Neural crest cell (in vitro differentiated cells): ENCODE results near the gene WWOX. TPM values are rescaled to one million over a fixed set of nuclear protein-coding genes. Genes with fewer than 3 reads are reported as not detected.

Experiments used
- DNase-seq: peaks from one replicate; pipeline ENCODE4 v3.0.0; 2021; ENCODE audit warnings: low read depth, mixed read lengths, low spot score
- H3K27ac Mint-ChIP-seq: one replicate; pipeline ENCODE4 v1.8.0; 2021; ENCODE audit warnings: mild to moderate bottlenecking, mixed read lengths; ENCODE audit not compliant: unreplicated experiment
- H3K27me3 Mint-ChIP-seq: 2 replicates; pipeline ENCODE4 v1.8.0; 2021; ENCODE audit warnings: low read depth, mild to moderate bottlenecking, mixed read lengths
- H3K36me3 Mint-ChIP-seq: 2 replicates; pipeline ENCODE4 v1.8.0; 2021; ENCODE audit warnings: low read depth, mild to moderate bottlenecking, mixed read lengths
- H3K4me1 Mint-ChIP-seq: 2 replicates; pipeline ENCODE4 v1.8.0; 2021; ENCODE audit warnings: mixed read lengths
- H3K4me3 Mint-ChIP-seq: one replicate; pipeline ENCODE4 v1.8.0; 2021; ENCODE audit warnings: mild to moderate bottlenecking, mixed read lengths
- H3K9me3 Mint-ChIP-seq: 2 replicates; pipeline ENCODE4 v1.8.0; 2021; ENCODE audit warnings: mixed read lengths
- total RNA-seq: library from RNA; stranded (reverse); gene quantifications from 2 replicates; pipeline ENCODE4 v1.2.1, GENCODE V29; 2021
- TF ChIP-seq, protein P1 (sequence below): fragments of 200-600 bp; sonication (generic); conservative IDR thresholded peaks from 2 replicates; pipeline ENCODE4 v1.5.0; 2021; ENCODE audit warnings: antibody characterized with exemption, mild to moderate bottlenecking

The WWOX gene
- total RNA-seq, 1 donor from 2014 or later, result 30.5 TPM

DNA sequence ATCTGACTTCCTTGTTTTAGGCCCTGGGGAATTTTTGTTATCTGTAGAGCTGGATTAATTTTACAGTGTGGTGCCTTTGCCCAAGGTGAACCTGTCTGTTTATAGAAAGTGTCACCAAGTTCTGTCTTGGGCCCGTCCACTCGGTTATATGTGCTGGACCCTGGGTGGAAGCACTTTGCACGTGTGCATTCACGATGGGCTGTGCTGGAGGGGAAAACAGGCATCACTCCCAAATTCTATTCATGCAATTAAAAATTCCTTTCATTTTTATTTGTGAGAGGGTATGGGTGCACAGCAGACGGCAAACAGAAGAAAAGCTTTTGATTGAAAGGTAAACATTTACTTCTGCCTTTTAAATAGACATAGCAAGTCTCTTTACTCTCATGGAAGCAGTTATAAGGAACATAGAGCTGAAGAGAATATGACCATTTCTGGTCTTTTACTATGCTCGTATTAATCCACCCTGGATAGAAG, 101.2 kb downstream of the WWOX start:
- H3K36me3 Mint-ChIP-seq, result peaks cover 9% of the 10 kb centered on the region
- no peaks in the 10 kb centered on the region for H3K27me3 Mint-ChIP-seq
- no peak for DNase-seq
- TF ChIP-seq, protein P1, sequence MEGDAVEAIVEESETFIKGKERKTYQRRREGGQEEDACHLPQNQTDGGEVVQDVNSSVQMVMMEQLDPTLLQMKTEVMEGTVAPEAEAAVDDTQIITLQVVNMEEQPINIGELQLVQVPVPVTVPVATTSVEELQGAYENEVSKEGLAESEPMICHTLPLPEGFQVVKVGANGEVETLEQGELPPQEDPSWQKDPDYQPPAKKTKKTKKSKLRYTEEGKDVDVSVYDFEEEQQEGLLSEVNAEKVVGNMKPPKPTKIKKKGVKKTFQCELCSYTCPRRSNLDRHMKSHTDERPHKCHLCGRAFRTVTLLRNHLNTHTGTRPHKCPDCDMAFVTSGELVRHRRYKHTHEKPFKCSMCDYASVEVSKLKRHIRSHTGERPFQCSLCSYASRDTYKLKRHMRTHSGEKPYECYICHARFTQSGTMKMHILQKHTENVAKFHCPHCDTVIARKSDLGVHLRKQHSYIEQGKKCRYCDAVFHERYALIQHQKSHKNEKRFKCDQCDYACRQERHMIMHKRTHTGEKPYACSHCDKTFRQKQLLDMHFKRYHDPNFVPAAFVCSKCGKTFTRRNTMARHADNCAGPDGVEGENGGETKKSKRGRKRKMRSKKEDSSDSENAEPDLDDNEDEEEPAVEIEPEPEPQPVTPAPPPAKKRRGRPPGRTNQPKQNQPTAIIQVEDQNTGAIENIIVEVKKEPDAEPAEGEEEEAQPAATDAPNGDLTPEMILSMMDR, result no peak
- peak overlapping the region; percentile 67 for H3K27ac Mint-ChIP-seq
- H3K9me3 Mint-ChIP-seq, result peaks cover 11% of the 10 kb centered on the region
- H3K4me3 Mint-ChIP-seq, result no peak overlapping the region
- H3K4me1 Mint-ChIP-seq, result peaks cover 4% of the 10 kb centered on the region

DNA sequence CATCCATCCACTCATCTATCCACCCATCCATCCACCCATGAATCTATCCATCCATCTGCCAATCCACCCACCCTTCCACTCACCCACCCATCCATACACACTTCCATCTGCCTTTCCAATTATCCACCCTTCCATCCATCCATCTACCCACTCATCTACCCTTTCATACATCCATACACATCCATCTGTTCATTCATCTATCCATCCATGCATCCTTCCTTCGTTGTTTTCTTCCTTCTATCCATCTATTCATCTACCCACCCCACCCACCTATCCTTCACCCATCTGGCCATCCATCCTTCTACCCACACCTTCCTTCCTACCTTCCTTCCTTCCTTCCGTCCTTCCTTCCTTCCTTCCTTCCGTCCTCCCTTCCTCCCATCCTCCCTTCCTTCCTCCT, 106.1 kb downstream of the WWOX start:
- Mint-ChIP-seq H3K4me1 (peaks cover 7% of the 10 kb centered on the region), H3K9me3 (peaks cover 13% of the 10 kb centered on the region), H3K27ac (no peak overlapping the region), H3K27me3 (no peaks in the 10 kb centered on the region), H3K36me3 (peaks cover 9% of the 10 kb centered on the region), H3K4me3 (no peak overlapping the region)
- DNase-seq, result no peak
- TF ChIP-seq, protein P1, result no peak

DNA sequence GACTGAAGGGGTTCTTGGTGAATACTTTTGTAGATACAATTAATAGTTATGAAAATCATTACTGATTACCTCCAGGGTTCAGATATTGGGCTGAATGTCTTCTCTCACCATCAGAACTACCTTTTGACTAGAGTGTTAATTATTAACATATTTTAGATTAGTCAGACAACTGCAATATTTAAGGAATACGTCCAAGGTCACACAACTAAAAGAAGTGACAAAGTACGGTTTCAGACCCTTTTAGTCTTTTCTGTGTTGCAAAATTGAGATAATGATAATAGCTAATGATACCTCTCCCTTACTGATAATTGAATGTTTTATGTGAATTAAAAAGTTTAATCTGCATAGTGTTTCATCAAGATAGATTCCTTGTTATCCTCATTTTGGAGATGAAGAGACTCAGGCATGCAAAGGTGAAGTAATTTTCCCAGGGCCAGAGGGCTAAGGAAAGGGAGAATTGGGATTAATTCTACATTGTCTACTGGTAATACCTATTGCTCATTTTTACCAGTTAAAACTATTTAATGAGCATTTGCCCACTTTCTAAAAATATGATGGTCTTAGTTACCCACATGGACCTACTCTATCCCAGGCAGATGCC, 107.3 kb downstream of the WWOX start:
- TF ChIP-seq, protein P1, result no peak
- Mint-ChIP-seq H3K4me1 (peaks cover 7% of the 10 kb centered on the region), H3K36me3 (peaks cover 9% of the 10 kb centered on the region), H3K9me3 (peaks cover 13% of the 10 kb centered on the region), H3K4me3 (no peak overlapping the region), H3K27ac (no peak overlapping the region), H3K27me3 (no peaks in the 10 kb centered on the region)
- DNase-seq, result no peak

DNA sequence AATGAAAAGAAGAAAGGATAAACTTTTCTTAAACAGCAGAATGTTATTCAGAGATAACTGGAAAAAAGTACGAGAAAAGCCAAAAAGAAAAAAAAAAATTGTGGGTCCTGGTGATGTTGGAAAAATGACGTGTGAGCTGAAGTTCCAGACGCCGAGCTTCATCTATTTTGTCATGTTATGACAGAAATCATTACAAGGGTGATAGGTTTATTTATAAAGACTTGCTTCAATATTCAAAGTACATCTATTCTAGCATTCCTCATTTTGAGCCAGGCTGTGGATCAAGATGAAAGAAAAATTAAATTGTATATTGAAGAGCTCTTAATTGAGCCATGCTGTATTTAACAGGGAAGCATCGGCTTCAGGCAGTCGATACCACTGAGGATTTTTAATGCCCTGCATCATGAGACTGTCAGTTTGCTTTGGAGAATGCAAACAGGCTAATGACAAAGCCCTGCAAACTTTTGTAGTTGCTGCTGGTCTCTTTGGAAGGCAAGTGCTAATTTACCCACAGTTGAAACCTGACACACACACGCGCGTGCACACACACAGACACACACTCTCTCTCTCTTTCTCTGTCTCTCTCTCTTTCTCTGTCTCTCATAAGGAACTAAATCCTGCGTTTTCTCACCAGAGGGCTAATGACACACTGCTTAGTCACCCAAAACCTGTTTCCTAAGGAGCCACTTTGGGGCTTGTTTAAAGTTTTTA, 110.7 kb downstream of the WWOX start:
- no peak for DNase-seq
- no peaks in the 10 kb centered on the region for H3K27me3 Mint-ChIP-seq
- peaks cover 4% of the 10 kb centered on the region for H3K36me3 Mint-ChIP-seq
- no peak overlapping the region for H3K27ac Mint-ChIP-seq
- H3K4me3 Mint-ChIP-seq, result no peak overlapping the region
- TF ChIP-seq, protein P1, result no peak
- peaks cover 7% of the 10 kb centered on the region for H3K4me1 Mint-ChIP-seq
- H3K9me3 Mint-ChIP-seq, result peaks cover 7% of the 10 kb centered on the region

DNA sequence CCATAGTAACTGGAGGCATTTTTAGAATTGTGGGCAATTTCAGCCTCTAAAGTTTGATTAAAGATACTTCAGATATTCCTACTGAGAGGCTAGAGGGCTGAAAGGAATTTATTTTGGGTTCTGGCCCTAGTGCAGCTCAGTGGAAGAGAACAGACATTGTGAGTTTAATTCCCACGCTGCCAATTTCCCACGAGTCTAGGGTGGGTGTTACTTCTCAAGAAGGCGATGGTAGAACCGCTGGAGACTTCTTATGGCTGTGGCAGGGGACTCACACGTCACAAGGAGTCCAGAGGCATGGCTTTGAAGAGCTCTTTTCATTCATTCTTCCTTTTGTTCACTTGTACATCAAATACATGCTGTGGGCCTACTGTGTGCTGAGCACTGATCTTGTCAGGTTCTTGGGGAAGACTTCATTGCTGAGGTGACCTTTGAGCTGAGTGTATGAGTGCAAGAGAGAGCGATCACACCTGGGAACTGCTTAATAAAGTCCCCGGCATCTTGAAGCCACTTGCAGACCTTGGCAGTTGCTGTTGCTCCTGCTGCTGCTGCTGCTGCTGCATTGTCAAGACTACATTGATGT, 111.7 kb downstream of the WWOX start:
- Mint-ChIP-seq H3K9me3 (no peaks in the 10 kb centered on the region), H3K36me3 (no peaks in the 10 kb centered on the region), H3K4me1 (peaks cover 7% of the 10 kb centered on the region), H3K27ac (no peak overlapping the region), H3K27me3 (no peaks in the 10 kb centered on the region), H3K4me3 (no peak overlapping the region)
- TF ChIP-seq, protein P1, result no peak
- no peak for DNase-seq
